Ovary (tissue), 3 donors: ENCODE measurements around the gene PUDP.

ENCODE experiments used
- CTCF ChIP-seq, 3 donors: fragments of 450-650 bp in 2 of 3; fragments of 200-600 bp in 1 of 3; IDR thresholded peaks; one replicate each; pipeline versions ENCODE4 v1.5.1 to v1.8.0; 2016 to 2022; ENCODE audit warnings: antibody characterized with exemption in 3 of 3, mild to moderate bottlenecking in 1 of 3
- POLR2A ChIP-seq: fragments of 450-650 bp; IDR thresholded peaks from one replicate; pipeline ENCODE4 v1.6.1; 2017; ENCODE audit warnings: antibody characterized with exemption, mild to moderate bottlenecking, moderate library complexity
- donor health status: DM: no; HTN: no; CAD: no.

DNA sequence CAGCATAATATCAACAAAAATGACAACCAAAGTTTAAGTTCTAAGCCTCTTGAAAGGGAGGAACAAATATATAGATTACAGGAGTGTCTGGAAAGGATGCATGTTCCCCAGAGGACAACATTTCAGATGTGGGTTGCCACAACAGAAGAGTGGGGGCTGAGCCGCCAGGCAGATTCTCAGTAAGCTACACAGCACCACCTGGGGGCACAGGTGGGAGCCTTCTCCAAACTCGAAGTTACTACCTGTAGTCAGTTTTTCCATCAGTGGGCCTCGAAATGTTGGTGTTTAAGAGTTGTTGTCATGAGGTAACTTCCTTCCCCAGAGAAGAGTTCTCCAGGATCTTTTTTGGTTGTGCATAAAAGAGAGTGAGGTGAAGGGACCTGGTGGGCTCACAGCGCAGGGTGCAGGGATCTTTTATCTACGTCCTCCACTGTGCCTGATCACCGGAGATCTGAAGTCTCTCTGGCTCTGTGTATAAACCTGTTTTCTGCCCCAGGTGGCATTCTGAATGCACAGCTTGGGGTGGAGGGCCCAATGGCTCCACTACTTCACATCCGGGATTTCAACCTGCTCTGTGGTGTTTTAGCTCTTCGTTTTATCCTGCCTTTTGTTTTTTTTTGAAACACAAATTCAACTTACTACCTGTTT lies 58.9 kb downstream of the PUDP start:
- TF ChIP-seq CTCF (IDR thresholded peaks at IDR 0.05) (no peak), POLR2A (no peak)
